Measurements from ENCODE around the gene AP1B1.
A peak's percentile ranks its signal among the peaks of the same experiment; 100 is the strongest.

AP1B1 gene

GRCh38 chr22:29314537-29315285, 73.7 kb downstream of the AP1B1 start:
- peaks cover 12% of the 10 kb centered on the region for H3K4me1 Mint-ChIP-seq (ENCODE audit: low read depth)
- H3K9me3 Mint-ChIP-seq = no peaks in the 10 kb centered on the region
- no peak for DNase-seq (ENCODE audit: low spot score)
- H3K27me3 Mint-ChIP-seq (ENCODE audit: low read depth) = peaks cover 41% of the 10 kb centered on the region
- H3K4me3 Mint-ChIP-seq = peak overlapping the region; percentile 47
- H3K27ac Mint-ChIP-seq = peak overlapping the region; percentile 27
- peaks cover 1% of the 10 kb centered on the region for H3K36me3 Mint-ChIP-seq (ENCODE audit: low read depth)

DNA sequence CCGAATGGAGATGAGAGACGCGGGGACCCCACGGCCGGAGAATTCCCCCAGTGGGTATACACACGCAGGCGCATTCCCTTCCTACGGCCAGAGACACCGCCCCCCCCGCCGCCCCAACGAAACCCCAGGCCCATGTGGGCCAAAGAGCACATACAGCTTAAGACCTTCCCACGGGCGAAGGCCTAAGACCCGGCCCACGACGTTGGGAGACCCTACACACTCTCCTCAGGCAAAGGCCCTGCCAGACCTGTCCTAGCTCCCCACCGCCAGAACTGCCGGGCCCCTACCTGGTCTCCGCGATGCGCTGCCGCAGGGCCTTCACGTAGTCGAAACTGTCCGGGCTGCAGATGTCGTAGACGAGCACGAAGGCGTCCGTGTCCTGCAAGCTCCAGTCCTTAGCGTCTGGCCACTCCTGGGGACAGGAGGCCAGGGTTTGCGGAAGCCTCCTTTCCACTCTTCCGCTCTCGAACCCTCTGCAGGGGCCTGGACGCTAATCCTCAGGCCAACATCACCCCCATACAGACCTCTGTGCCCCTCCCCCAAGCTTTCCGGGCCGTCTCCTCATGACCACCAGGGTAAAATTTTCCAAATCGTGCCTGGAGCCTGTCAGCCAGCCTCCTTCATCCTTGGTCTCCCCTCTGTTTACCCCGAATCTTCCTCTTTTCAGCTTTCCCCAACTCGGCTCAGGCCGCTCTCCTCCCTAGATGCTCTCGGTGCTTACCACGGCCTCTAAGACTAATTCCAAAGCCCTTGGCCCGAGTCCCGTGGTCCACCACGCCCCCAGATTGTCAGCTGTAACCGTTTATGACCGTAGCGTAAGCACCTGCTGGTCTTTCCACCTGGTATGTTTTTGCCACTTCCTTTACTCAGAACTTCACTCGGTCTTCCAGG, 74.5 kb downstream of the AP1B1 start:
- no peak overlapping the region for H3K27ac Mint-ChIP-seq
- DNase-seq (ENCODE audit: low spot score) = no peak
- H3K4me3 Mint-ChIP-seq = peak overlapping the region; percentile 47
- H3K27me3 Mint-ChIP-seq (ENCODE audit: low read depth) = peaks cover 41% of the 10 kb centered on the region
- H3K36me3 Mint-ChIP-seq (ENCODE audit: low read depth) = peaks cover 1% of the 10 kb centered on the region
- peaks cover 12% of the 10 kb centered on the region for H3K4me1 Mint-ChIP-seq (ENCODE audit: low read depth)
- H3K9me3 Mint-ChIP-seq = no peaks in the 10 kb centered on the region

DNA sequence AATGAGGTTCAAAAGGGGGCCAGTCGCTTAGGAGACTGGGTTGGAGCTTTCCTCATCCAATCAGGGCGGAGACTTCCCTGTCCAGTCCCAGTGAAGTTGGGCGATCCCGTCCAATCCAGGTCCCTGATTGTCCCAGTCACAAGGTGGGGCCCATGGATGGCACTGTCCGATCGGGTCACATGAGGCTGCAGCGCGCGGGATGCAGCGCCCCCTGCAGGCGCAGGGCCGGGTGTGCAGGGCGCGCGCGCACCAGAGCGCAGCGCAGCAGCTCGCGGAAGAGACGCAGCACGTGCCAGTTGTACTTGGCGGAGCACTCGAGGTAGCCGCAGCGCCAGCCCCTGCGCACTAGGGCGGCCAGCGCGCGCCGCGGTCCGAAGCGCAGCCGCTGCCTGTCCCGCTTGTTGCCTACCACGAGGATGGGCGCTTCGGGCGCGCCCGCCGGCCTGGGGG, 75.2 kb downstream of the AP1B1 start:
- Mint-ChIP-seq H3K27ac (no peak overlapping the region), H3K4me3 (no peak overlapping the region), H3K9me3 (no peaks in the 10 kb centered on the region), H3K4me1 (ENCODE audit: low read depth) (peaks cover 12% of the 10 kb centered on the region), H3K36me3 (ENCODE audit: low read depth) (peaks cover 1% of the 10 kb centered on the region), H3K27me3 (ENCODE audit: low read depth) (peaks cover 41% of the 10 kb centered on the region)
- DNase-seq (ENCODE audit: low spot score) = no peak

GRCh38 chr22:29312218-29313125, 75.9 kb downstream of the AP1B1 start:
- H3K4me1 Mint-ChIP-seq (ENCODE audit: low read depth) = peaks cover 12% of the 10 kb centered on the region
- no peak overlapping the region for H3K4me3 Mint-ChIP-seq
- H3K36me3 Mint-ChIP-seq (ENCODE audit: low read depth) = peaks cover 1% of the 10 kb centered on the region
- peaks cover 41% of the 10 kb centered on the region for H3K27me3 Mint-ChIP-seq (ENCODE audit: low read depth)
- H3K27ac Mint-ChIP-seq = no peak overlapping the region
- H3K9me3 Mint-ChIP-seq = no peaks in the 10 kb centered on the region
- no peak for DNase-seq (ENCODE audit: low spot score)

- H3K27ac Mint-ChIP-seq = no peak overlapping the region
- no peaks in the 10 kb centered on the region for H3K9me3 Mint-ChIP-seq
- peaks cover 12% of the 10 kb centered on the region for H3K4me1 Mint-ChIP-seq (ENCODE audit: low read depth)
- DNase-seq (ENCODE audit: low spot score) = no peak
- H3K27me3 Mint-ChIP-seq (ENCODE audit: low read depth) = peaks cover 35% of the 10 kb centered on the region
- H3K36me3 Mint-ChIP-seq (ENCODE audit: low read depth) = peaks cover 1% of the 10 kb centered on the region
- H3K4me3 Mint-ChIP-seq = no peak overlapping the region
Observed at GRCh38 chr22:29311464-29312217, 76.7 kb downstream of the AP1B1 start.

GRCh38 chr22:29310863-29311339, 77.5 kb downstream of the AP1B1 start:
- DNase-seq (ENCODE audit: low spot score) = peak; percentile 80
- Mint-ChIP-seq H3K36me3 (ENCODE audit: low read depth) (peaks cover 1% of the 10 kb centered on the region), H3K4me1 (ENCODE audit: low read depth) (peaks cover 17% of the 10 kb centered on the region), H3K27ac (no peak overlapping the region), H3K9me3 (no peaks in the 10 kb centered on the region), H3K4me3 (no peak overlapping the region), H3K27me3 (ENCODE audit: low read depth) (peaks cover 32% of the 10 kb centered on the region)

DNA sequence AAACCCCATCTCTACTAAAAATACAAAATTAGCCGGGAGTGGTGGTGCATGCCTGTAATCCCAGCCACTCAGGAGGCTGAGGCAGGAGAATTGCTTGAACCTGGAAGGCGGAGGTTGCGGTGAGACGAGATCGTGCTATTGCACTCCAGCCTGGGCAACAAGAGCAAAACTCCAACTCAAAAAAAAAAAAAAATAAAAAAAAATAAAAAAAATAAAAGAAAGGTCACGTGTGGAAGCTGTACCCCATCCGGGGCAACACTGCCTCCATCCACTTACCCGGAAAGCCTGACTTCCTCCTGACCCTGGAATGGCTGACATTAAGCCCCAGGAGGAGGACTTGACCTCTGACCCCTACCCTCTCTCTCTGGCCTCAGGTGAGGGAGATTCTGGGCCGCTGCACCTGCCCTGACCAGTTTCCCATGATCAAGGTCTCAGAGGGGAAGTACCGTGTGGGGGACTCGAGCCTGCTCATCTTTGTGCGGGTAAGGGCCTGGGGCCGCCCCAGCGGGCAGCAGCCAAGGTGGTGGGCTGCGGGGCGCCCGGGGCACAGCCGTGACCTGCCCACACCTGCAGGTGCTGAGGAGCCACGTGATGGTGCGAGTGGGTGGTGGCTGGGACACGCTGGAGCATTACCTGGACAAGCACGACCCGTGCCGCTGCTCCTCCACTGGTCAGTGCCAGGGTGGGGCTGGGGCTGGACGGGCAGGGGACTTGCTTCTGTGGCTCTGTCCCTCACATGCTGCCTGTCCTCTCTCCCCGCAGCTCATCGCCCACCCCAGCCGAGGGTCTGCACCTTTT, 78.1 kb downstream of the AP1B1 start:
- Mint-ChIP-seq H3K36me3 (ENCODE audit: low read depth) (peaks cover 1% of the 10 kb centered on the region), H3K4me1 (ENCODE audit: low read depth) (peaks cover 18% of the 10 kb centered on the region), H3K9me3 (no peaks in the 10 kb centered on the region), H3K27me3 (ENCODE audit: low read depth) (peaks cover 34% of the 10 kb centered on the region), H3K27ac (no peak overlapping the region), H3K4me3 (no peak overlapping the region)
- DNase-seq (ENCODE audit: low spot score) = no peak

DNA sequence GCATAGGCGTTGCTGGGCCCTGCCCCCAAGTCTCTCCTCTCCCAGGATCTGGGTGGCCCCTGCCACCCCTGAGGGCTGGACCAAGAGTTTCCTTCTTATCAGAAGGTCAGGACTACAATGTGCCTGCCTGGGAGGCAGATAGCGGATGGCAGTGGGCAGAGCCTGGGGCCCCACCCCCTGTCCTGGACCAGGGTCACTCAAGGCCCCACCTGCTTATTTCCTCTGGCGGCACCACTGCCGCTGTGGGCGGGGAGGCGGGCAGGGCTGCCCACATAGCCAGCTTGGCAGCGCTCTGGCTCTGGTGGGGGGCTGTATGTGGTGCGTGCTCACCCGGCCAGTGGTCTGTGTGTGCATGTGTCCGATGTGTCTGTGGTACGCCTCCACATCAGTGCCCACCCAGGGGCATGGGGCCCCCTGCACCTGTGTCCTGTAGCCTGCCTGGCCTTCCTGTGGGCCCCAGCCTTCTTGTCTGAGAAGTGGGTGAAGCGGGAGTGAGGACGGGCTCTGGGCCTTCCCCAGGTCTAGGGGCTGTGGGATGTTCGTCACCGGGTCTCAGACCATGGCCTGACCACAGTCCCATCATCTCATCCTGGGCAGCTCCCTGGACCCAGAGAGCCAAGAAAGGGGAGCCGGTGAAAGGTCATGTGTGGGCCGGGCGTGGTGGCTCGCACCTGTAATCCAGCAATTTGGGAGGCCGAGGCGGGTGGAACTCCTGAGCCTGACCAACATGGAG, 78.9 kb downstream of the AP1B1 start:
- Mint-ChIP-seq H3K4me3 (no peak overlapping the region), H3K9me3 (no peaks in the 10 kb centered on the region), H3K36me3 (ENCODE audit: low read depth) (peaks cover 1% of the 10 kb centered on the region), H3K27ac (no peak overlapping the region), H3K27me3 (ENCODE audit: low read depth) (peaks cover 32% of the 10 kb centered on the region), H3K4me1 (ENCODE audit: low read depth) (peaks cover 17% of the 10 kb centered on the region)
- DNase-seq (ENCODE audit: low spot score) = no peak

DNA sequence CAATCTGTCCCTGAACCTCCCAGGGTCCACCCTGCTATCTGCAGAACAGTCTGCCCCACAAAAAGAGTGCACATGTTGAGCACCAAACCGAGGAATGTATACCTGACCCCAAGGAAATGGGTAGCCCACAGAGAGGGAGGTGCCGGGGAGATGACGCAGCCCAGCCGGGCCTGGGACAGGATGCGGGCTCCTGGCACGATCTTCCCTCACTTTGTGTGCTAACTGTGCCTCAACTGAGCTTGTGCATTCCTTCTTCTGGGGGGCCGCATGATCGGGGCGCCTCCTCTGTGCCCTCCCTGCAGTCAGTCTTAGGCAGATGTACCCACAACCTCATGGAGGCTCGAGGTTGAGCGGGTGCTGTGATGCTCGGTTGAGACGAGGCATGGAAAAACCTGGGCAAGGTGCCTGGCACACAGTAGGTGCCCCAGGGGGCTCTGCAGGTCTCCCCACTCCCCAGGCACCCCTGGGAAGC, 79.5 kb downstream of the AP1B1 start:
- Mint-ChIP-seq H3K4me3 (peak overlapping the region; percentile 42), H3K27ac (peak overlapping the region; percentile 52), H3K36me3 (ENCODE audit: low read depth) (no peaks in the 10 kb centered on the region), H3K4me1 (ENCODE audit: low read depth) (peaks cover 10% of the 10 kb centered on the region), H3K27me3 (ENCODE audit: low read depth) (peaks cover 25% of the 10 kb centered on the region), H3K9me3 (no peaks in the 10 kb centered on the region)
- no peak for DNase-seq (ENCODE audit: low spot score)

DNA sequence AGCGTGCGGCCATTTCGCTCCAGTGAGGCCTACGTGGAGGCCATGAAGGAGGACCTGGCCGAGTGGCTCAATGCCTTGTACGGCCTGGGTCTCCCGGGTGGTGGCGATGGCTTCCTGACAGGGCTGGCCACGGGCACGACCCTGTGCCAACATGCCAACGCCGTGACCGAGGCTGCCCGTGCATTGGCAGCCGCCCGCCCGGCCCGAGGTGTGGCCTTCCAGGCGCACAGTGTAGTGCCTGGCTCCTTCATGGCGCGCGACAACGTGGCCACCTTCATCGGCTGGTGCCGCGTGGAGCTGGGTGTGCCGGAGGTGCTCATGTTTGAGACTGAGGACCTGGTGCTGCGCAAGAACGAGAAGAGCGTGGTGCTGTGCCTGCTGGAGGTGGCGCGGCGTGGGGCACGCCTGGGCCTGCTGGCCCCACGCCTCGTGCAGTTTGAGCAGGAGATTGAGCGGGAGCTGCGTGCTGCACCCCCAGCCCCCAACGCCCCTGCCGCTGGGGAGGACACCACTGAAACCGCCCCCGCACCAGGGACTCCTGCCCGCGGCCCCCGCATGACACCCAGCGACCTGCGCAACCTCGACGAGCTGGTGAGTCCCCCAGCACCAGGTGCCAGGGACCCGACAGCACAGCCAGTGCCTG, 80.1 kb downstream of the AP1B1 start:
- Mint-ChIP-seq H3K9me3 (no peaks in the 10 kb centered on the region), H3K36me3 (ENCODE audit: low read depth) (no peaks in the 10 kb centered on the region), H3K27ac (no peak overlapping the region), H3K4me3 (peak overlapping the region; percentile 42), H3K4me1 (ENCODE audit: low read depth) (peaks cover 8% of the 10 kb centered on the region), H3K27me3 (ENCODE audit: low read depth) (peaks cover 20% of the 10 kb centered on the region)
- no peak for DNase-seq (ENCODE audit: low spot score)

DNA sequence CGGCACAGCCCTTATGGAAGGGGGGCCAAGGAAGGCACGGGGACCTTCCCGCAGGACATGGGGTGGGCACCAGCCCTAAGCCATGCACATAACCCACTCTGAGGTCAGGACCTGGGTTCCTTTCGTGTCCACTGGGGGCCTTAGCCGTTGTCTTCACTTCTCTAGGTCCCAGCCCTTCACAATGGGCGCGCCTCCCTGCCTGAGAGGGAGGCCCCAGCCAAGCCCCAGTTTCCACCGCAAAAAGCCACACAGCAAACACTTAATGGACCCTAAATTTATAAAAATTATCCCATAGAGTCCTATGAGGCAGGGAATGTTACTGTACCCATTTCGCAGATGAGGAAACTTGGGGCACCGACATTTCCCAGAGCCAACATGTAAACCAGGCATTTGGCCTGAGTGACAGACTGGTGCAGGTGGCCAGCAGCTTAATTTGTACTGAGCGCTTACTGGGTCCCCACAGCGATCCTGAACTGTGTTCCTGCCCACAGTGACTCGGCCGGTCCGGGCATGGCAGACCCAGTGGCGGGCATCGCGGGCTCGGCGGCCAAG, 80.7 kb downstream of the AP1B1 start:
- no peak for DNase-seq (ENCODE audit: low spot score)
- Mint-ChIP-seq H3K9me3 (no peaks in the 10 kb centered on the region), H3K27ac (no peak overlapping the region), H3K27me3 (ENCODE audit: low read depth) (peaks cover 15% of the 10 kb centered on the region), H3K4me1 (ENCODE audit: low read depth) (peaks cover 8% of the 10 kb centered on the region), H3K36me3 (ENCODE audit: low read depth) (no peaks in the 10 kb centered on the region), H3K4me3 (peak overlapping the region; percentile 74)

All from T-helper 2 cell treated with Interferon-gamma antibody and Interleukin-4, amounts not matched to agents 5 μg/mL and 100 μg/mL, for 36 hours (primary cell).